GM23338 (cell line): ENCODE measurements around the gene SAMD8.
"Not testable (repeated sequence)": the region's sequence is repeated elsewhere in the genome, so short reads cannot be mapped to it uniquely, and the experiment has no call there.

Experiments used
- CREB1 ChIP-seq: fragments of 250-450 bp; sonication (Bioruptor Pico); IDR thresholded peaks from 2 replicates; pipeline ENCODE4 v1.5.0; 2020; ENCODE audit warnings: low read depth, mild to moderate bottlenecking, moderate library complexity
- EZH2 ChIP-seq: fragments of 200-600 bp; sonication (generic); IDR thresholded peaks from one replicate; pipeline ENCODE4 v1.8.0; 2017; ENCODE audit warnings: antibody characterized with exemption, mild to moderate bottlenecking, low read depth; ENCODE audit not compliant: unreplicated experiment
- EZH2phosphoT487 ChIP-seq: fragments of 200-600 bp; sonication (generic); IDR thresholded peaks from one replicate; pipeline ENCODE4 v1.8.1; 2018; ENCODE audit warnings: antibody characterized with exemption; ENCODE audit not compliant: unreplicated experiment
- TF ChIP-seq, protein P1 (sequence below), 2 experiments: fragments of 200-600 bp in 1 of 2; sonication (generic) in 1 of 2; conservative IDR thresholded peaks; 2 replicates each; pipeline versions ENCODE4 v1.5.1 to v1.6.1; 2016 to 2017; ENCODE audit warnings: antibody characterized with exemption in 2 of 2, low read depth in 2 of 2, mild to moderate bottlenecking in 2 of 2, moderate library complexity in 1 of 2
- TF ChIP-seq, protein P2 (sequence below): IDR thresholded peaks from one replicate; pipeline ENCODE4 v1.6.1; 2018; ENCODE audit warnings: antibody characterized with exemption; ENCODE audit not compliant: unreplicated experiment

DNA sequence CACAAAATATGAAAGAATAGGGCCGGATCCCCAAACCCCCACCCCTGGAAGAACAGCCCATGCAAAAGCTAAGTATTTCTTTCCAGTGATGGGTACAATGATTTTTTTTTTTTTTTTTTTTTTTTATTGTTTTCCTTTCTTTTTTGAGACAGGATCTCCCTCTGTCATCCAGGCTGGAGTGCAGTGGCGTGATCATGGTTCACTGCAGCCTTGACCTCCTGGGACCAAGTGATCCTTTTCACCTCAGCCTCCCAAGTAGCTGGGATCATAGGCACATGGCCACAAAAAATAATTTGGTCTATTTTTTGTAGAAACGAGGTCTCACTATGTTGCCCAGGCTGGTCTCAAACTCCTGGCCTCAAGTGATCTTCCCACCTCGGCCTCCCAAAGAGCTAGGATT is 83.2 kb downstream of the SAMD8 start:
- TF ChIP-seq EZH2phosphoT487; EZH2; CREB1 (CRISPR knock-in tag): not testable (repeated sequence)
- TF ChIP-seq, protein P1, sequence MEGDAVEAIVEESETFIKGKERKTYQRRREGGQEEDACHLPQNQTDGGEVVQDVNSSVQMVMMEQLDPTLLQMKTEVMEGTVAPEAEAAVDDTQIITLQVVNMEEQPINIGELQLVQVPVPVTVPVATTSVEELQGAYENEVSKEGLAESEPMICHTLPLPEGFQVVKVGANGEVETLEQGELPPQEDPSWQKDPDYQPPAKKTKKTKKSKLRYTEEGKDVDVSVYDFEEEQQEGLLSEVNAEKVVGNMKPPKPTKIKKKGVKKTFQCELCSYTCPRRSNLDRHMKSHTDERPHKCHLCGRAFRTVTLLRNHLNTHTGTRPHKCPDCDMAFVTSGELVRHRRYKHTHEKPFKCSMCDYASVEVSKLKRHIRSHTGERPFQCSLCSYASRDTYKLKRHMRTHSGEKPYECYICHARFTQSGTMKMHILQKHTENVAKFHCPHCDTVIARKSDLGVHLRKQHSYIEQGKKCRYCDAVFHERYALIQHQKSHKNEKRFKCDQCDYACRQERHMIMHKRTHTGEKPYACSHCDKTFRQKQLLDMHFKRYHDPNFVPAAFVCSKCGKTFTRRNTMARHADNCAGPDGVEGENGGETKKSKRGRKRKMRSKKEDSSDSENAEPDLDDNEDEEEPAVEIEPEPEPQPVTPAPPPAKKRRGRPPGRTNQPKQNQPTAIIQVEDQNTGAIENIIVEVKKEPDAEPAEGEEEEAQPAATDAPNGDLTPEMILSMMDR (conservative IDR thresholded peaks at IDR 0.05; ENCODE audit: low read depth in 2 of 2): not testable (repeated sequence)
- TF ChIP-seq, protein P2, sequence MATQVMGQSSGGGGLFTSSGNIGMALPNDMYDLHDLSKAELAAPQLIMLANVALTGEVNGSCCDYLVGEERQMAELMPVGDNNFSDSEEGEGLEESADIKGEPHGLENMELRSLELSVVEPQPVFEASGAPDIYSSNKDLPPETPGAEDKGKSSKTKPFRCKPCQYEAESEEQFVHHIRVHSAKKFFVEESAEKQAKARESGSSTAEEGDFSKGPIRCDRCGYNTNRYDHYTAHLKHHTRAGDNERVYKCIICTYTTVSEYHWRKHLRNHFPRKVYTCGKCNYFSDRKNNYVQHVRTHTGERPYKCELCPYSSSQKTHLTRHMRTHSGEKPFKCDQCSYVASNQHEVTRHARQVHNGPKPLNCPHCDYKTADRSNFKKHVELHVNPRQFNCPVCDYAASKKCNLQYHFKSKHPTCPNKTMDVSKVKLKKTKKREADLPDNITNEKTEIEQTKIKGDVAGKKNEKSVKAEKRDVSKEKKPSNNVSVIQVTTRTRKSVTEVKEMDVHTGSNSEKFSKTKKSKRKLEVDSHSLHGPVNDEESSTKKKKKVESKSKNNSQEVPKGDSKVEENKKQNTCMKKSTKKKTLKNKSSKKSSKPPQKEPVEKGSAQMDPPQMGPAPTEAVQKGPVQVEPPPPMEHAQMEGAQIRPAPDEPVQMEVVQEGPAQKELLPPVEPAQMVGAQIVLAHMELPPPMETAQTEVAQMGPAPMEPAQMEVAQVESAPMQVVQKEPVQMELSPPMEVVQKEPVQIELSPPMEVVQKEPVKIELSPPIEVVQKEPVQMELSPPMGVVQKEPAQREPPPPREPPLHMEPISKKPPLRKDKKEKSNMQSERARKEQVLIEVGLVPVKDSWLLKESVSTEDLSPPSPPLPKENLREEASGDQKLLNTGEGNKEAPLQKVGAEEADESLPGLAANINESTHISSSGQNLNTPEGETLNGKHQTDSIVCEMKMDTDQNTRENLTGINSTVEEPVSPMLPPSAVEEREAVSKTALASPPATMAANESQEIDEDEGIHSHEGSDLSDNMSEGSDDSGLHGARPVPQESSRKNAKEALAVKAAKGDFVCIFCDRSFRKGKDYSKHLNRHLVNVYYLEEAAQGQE: not testable (repeated sequence)
